HEK293 (cell line): ENCODE data around the gene RBM20.
A peak's percentile ranks its signal among the peaks of the same experiment; 100 is the strongest.

Source experiments
- CTCF ChIA-PET: fragments of 350-600 bp; formaldehyde crosslinking; extraction: SDS; loops from one replicate; lab custom pipeline; 2021; ENCODE audit warnings: antibody characterized with exemption; lab: Yijun Ruan, JAX
- POLR2A ChIA-PET: fragments of 300-600 bp; formaldehyde crosslinking; extraction: SDS; loops from one replicate; lab custom pipeline; 2020; ENCODE audit warnings: antibody characterized with exemption, inconsistent platforms; lab: Yijun Ruan, JAX
- H3K27ac ChIP-seq: fragments of 200-500 bp; sonication (Bioruptor generic); 2 replicates; pipeline ENCODE4 v1.5.1; 2014; ENCODE audit warnings: low read depth, low read length, control low read depth, inconsistent platforms; ENCODE audit errors: extremely low read depth
- H3K36me3 ChIP-seq, 2 experiments: fragments of 200-500 bp in 1 of 2; sonication (Bioruptor generic) in 1 of 2; 1 replicate in 1 of 2; 2 replicates in 1 of 2; pipeline ENCODE4 v1.5.1; 2014 to 2017; ENCODE audit warnings: inconsistent platforms in 2 of 2, low read length in 2 of 2; ENCODE audit not compliant: control insufficient read depth in 2 of 2, insufficient read depth in 1 of 2
- H3K4me1 ChIP-seq: fragments of 200-500 bp; sonication (Bioruptor generic); 2 replicates; pipeline ENCODE4 v1.5.1; 2014; ENCODE audit warnings: mild to moderate bottlenecking, low read length, inconsistent platforms; ENCODE audit not compliant: control insufficient read depth, insufficient read depth
- H3K4me3 ChIP-seq: 2 replicates; pipeline ENCODE4 v1.5.1; 2011; ENCODE audit warnings: low read depth, mild to moderate bottlenecking, control low read depth, low read length, moderate library complexity
- H3K9me3 ChIP-seq: fragments of 200-500 bp; sonication (Bioruptor generic); 2 replicates; pipeline ENCODE4 v1.5.1; 2014; ENCODE audit warnings: low read depth, low read length, inconsistent platforms; ENCODE audit not compliant: control insufficient read depth, insufficient read depth
- AEBP2 ChIP-seq: fragments of 450-650 bp; formaldehyde crosslinking; IDR thresholded peaks from 2 replicates; pipeline ENCODE4 v1.5.1; 2016; ENCODE audit warnings: missing biosample characterization, missing genetic modification characterization, borderline replicate concordance
- CTCF ChIP-seq: fragments of 450-650 bp; formaldehyde crosslinking; IDR thresholded peaks from 2 replicates; pipeline ENCODE4 v1.5.1; 2016; ENCODE audit warnings: missing biosample characterization, missing genetic modification characterization
- HIC1 ChIP-seq: fragments of 450-650 bp; formaldehyde crosslinking; IDR thresholded peaks from 2 replicates; pipeline ENCODE4 v1.5.1; 2016; ENCODE audit warnings: missing biosample characterization, missing genetic modification characterization
- ZBTB20 ChIP-seq: fragments of 450-650 bp; formaldehyde crosslinking; IDR thresholded peaks from 2 replicates; pipeline ENCODE4 v1.5.1; 2016; ENCODE audit warnings: missing biosample characterization, missing genetic modification characterization
- ZBTB6 ChIP-seq: fragments of 450-650 bp; formaldehyde crosslinking; IDR thresholded peaks from 2 replicates; pipeline ENCODE4 v1.5.1; 2017; ENCODE audit warnings: missing biosample characterization, missing genetic modification characterization
- ZBTB7A ChIP-seq: fragments of 450-650 bp; formaldehyde crosslinking; IDR thresholded peaks from 2 replicates; pipeline ENCODE4 v1.5.1; 2016; ENCODE audit warnings: low read depth, missing biosample characterization, missing genetic modification characterization
- ZBTB8A ChIP-seq: fragments of 450-650 bp; formaldehyde crosslinking; IDR thresholded peaks from 2 replicates; pipeline ENCODE4 v1.5.1; 2016; ENCODE audit warnings: missing biosample characterization, missing genetic modification characterization
- ZFHX2 ChIP-seq: fragments of 450-650 bp; formaldehyde crosslinking; conservative IDR thresholded peaks from 2 replicates; pipeline ENCODE4 v1.5.1; 2016; ENCODE audit warnings: missing biosample characterization, missing genetic modification characterization
- ZNF157 ChIP-seq: fragments of 450-650 bp; formaldehyde crosslinking; IDR thresholded peaks from 2 replicates; pipeline ENCODE4 v1.5.1; 2016; ENCODE audit warnings: missing biosample characterization, missing genetic modification characterization
- ZNF214 ChIP-seq: fragments of 450-650 bp; formaldehyde crosslinking; IDR thresholded peaks from 2 replicates; pipeline ENCODE4 v1.5.1; 2017; ENCODE audit warnings: missing biosample characterization, mild to moderate bottlenecking, missing genetic modification characterization, borderline replicate concordance
- ZNF223 ChIP-seq: fragments of 450-650 bp; formaldehyde crosslinking; IDR thresholded peaks from 2 replicates; pipeline ENCODE4 v1.5.1; 2016; ENCODE audit warnings: missing biosample characterization, missing genetic modification characterization
- ZNF239 ChIP-seq: fragments of 450-650 bp; formaldehyde crosslinking; IDR thresholded peaks from 2 replicates; pipeline ENCODE4 v1.5.1; 2016; ENCODE audit warnings: missing biosample characterization, missing genetic modification characterization
- ZNF280D ChIP-seq: fragments of 450-650 bp; formaldehyde crosslinking; IDR thresholded peaks from 2 replicates; pipeline ENCODE4 v1.5.1; 2016; ENCODE audit warnings: missing biosample characterization, missing genetic modification characterization
- ZNF776 ChIP-seq: fragments of 450-650 bp; formaldehyde crosslinking; IDR thresholded peaks from 2 replicates; pipeline ENCODE4 v1.5.0; 2017; ENCODE audit warnings: missing biosample characterization, missing genetic modification characterization, borderline replicate concordance
- ZSCAN23 ChIP-seq: fragments of 450-650 bp; formaldehyde crosslinking; IDR thresholded peaks from 2 replicates; pipeline ENCODE4 v1.5.1; 2016; ENCODE audit warnings: missing biosample characterization, missing genetic modification characterization
- ZSCAN4 ChIP-seq: fragments of 450-650 bp; formaldehyde crosslinking; IDR thresholded peaks from 2 replicates; pipeline ENCODE4 v1.5.1; 2017; ENCODE audit warnings: missing biosample characterization, missing genetic modification characterization

The RBM20 gene

GRCh38 chr10:110840923-110841428 is 196.8 kb downstream of the RBM20 start:
- Histone ChIP-seq H3K27ac (no peak overlapping the region), H3K4me1 (peaks cover 5% of the 10 kb centered on the region; the same call in 1 of the 2 replicates), H3K9me3 (no peaks in the 10 kb centered on the region)
- TF ChIP-seq ZNF280D (tag by site-specific recombination) (no peak), ZBTB20 (no peak), ZNF239 (tag by site-specific recombination) (no peak), ZNF214 (no peak), HIC1 (tag by site-specific recombination) (no peak)
- TF ChIP-seq, all 188 proteins: peak for 0
- ChIA-PET POLR2A (no interaction called here), CTCF (no interaction called here)
- peaks cover 0 to 4% of the 10 kb centered on the region in 2 experiments; a peak in 1 of 3 replicates for H3K36me3 ChIP-seq
- H3K4me3 ChIP-seq = no peak overlapping the region

GRCh38 chr10:110841767-110842267 is 197.7 kb downstream of the RBM20 start:
- CTCF ChIA-PET = no interaction called here
- POLR2A ChIA-PET = no interaction called here
- Histone ChIP-seq H3K9me3 (no peaks in the 10 kb centered on the region), H3K4me1 (peaks cover 5% of the 10 kb centered on the region; the same call in 1 of the 2 replicates), H3K36me3 (no peaks in the 10 kb centered on the region), H3K27ac (no peak overlapping the region), H3K4me3 (no peak overlapping the region)
- TF ChIP-seq ZNF157 (tag by site-specific recombination) (no peak), ZFHX2 (tag by site-specific recombination) (0 out of 2 replicates have a peak, but pooled peaks have one; percentile 20)

- H3K4me3 ChIP-seq = no peak overlapping the region
- H3K9me3 ChIP-seq = no peaks in the 10 kb centered on the region
- no peak overlapping the region for H3K27ac ChIP-seq
- ChIA-PET CTCF (no interaction called here), POLR2A (no interaction called here)
- no peaks in the 10 kb centered on the region for H3K36me3 ChIP-seq
- peaks cover 5% of the 10 kb centered on the region; the same call in 1 of the 2 replicates for H3K4me1 ChIP-seq
- no peak for TF ChIP-seq ZNF776 (tag by site-specific recombination)
- no peak for TF ChIP-seq ZNF223 (tag by site-specific recombination)
- TF ChIP-seq ZSCAN23 (tag by site-specific recombination) = no peak
- no peak for TF ChIP-seq ZSCAN4 (tag by site-specific recombination)
- no peak for TF ChIP-seq ZBTB8A
- TF ChIP-seq ZBTB7A (tag by site-specific recombination) = no peak
- TF ChIP-seq HIC1 (tag by site-specific recombination) = no peak
- no peak for TF ChIP-seq AEBP2
- no peak for TF ChIP-seq ZBTB6 (tag by site-specific recombination)
- TF ChIP-seq CTCF (tag by site-specific recombination) = no peak
These were observed 198.3 kb downstream of the RBM20 start for GRCh38 chr10:110842326-110842904.
